Caco-2 (cell line): Measurements from ENCODE around the gene SLC1A2. TPM values are rescaled to one million over a fixed set of nuclear protein-coding genes. Genes with fewer than 3 reads are reported as not detected.

Source experiments
- BruUV-seq: library from RNA; stranded (reverse); fragments of 400-500 nt; replicated peaks from 2 replicates; lab custom pipeline; 2021; lab: Mats Ljungman, UMichigan
- CTCF ChIA-PET: fragments of 300-600 bp; sonication (Branson Sonifier 250); formaldehyde crosslinking; loops from one replicate; lab custom pipeline; 2022; ENCODE audit warnings: antibody characterized with exemption; lab: Charles Lee
- POLR2A ChIA-PET: fragments of 300-600 bp; sonication (Branson Sonifier 250); formaldehyde crosslinking; loops from one replicate; lab custom pipeline; 2022; ENCODE audit warnings: antibody characterized with exemption; lab: Charles Lee
- DNase-seq, 2 experiments: peaks; one replicate each; pipeline versions ENCODE4 v3.0.0 to v3.0.0-alpha.2; 2020 to 2022
- H3K27me3 ChIP-seq: replicated peaks from 2 replicates; pipeline ENCODE4 v1.6.0; 2011; ENCODE audit warnings: low read length; ENCODE audit not compliant: control insufficient read depth, insufficient read depth
- H3K36me3 ChIP-seq: 2 replicates; pipeline ENCODE4 v1.5.1; 2011; ENCODE audit warnings: low read length; ENCODE audit not compliant: control insufficient read depth, insufficient read depth
- H3K4me1 ChIP-seq: fragments of 250-450 bp; sonication (Bioruptor Pico); 2 replicates; pipeline ENCODE4 v1.5.1; 2020; ENCODE audit warnings: mild to moderate bottlenecking
- H3K4me3 ChIP-seq: 2 replicates; pipeline ENCODE4 v1.5.1; 2011; ENCODE audit warnings: low read depth, mild to moderate bottlenecking, control low read depth, low read length
- H3K9me3 ChIP-seq: fragments of 250-450 bp; sonication (Bioruptor Pico); 2 replicates; pipeline ENCODE4 v1.5.1; 2020; ENCODE audit warnings: mild to moderate bottlenecking, moderate library complexity
- H3K27ac Mint-ChIP-seq: one replicate; pipeline ENCODE4 v1.8.0; 2022; ENCODE audit warnings: mixed read lengths; ENCODE audit not compliant: unreplicated experiment
- H3K27me3 Mint-ChIP-seq: one replicate; pipeline ENCODE4 v1.8.0; 2022; ENCODE audit warnings: mixed read lengths; ENCODE audit not compliant: insufficient read depth, unreplicated experiment
- H3K36me3 Mint-ChIP-seq: one replicate; pipeline ENCODE4 v1.8.0; 2022; ENCODE audit warnings: mild to moderate bottlenecking, mixed read lengths; ENCODE audit not compliant: insufficient read depth, unreplicated experiment
- H3K4me1 Mint-ChIP-seq: one replicate; pipeline ENCODE4 v1.8.0; 2022; ENCODE audit warnings: low read depth, mixed read lengths; ENCODE audit not compliant: unreplicated experiment
- H3K4me3 Mint-ChIP-seq: one replicate; pipeline ENCODE4 v1.8.0; 2022; ENCODE audit warnings: mild to moderate bottlenecking, moderate library complexity, mixed read lengths; ENCODE audit not compliant: unreplicated experiment
- H3K9me3 Mint-ChIP-seq: one replicate; pipeline ENCODE4 v1.8.0; 2022; ENCODE audit warnings: mixed read lengths; ENCODE audit not compliant: unreplicated experiment
- CTCF ChIP-seq, 2 experiments: fragments of 200-600 bp in 1 of 2; IDR thresholded peaks; 1 replicate in 1 of 2; 2 replicates in 1 of 2; pipeline versions ENCODE4 v1.5.1 to v1.8.0; 2011 to 2022; ENCODE audit warnings: antibody characterized with exemption in 1 of 2, control low read depth in 1 of 2, inconsistent platforms in 1 of 2, low read depth in 1 of 2, low read length in 1 of 2, mild to moderate bottlenecking in 1 of 2, moderate library complexity in 1 of 2; ENCODE audit not compliant: insufficient read depth in 1 of 2, severe bottlenecking in 1 of 2, unreplicated experiment in 1 of 2
- intact Hi-C: fragments of 100-400 bp; cut with micrococcal nuclease; formaldehyde crosslinking; loops from one replicate; pipeline ENCODE4 v1.10.0; 2022; ENCODE audit not compliant: unreplicated experiment
- total RNA-seq: library from RNA; stranded (reverse); gene quantifications from 2 replicates; pipeline ENCODE4 v1.2.3, GENCODE V29; 2022

The SLC1A2 gene
- total RNA-seq, 1 experiment from 2014 or later, result 2.0 TPM

- Histone ChIP-seq H3K36me3 (no peaks in the 10 kb centered on the region), H3K27me3 (no peaks in the 10 kb centered on the region; the same call in 1 of the 2 replicates), H3K4me1 (peaks cover 34% of the 10 kb centered on the region), H3K9me3 (peaks cover 11% of the 10 kb centered on the region), H3K4me3 (no peak overlapping the region)
- ChIA-PET POLR2A (no interaction called here), CTCF (interaction anchor here (1.1 to 1.4 kb wide), 3 partner anchors 9 to 13 kb away, joined by 3 to 5 read pairs (median 3); no protein-coding TSS in a partner anchor)
- no peaks in the 10 kb centered on the region for H3K27me3 Mint-ChIP-seq
- intact Hi-C loops, result loop anchor here (5.0 kb wide), 1 partner anchor 252 kb away; no protein-coding TSS in a partner anchor
- BruUV-seq, result no TSS peak
- H3K27ac Mint-ChIP-seq, result no peak overlapping the region
- H3K36me3 Mint-ChIP-seq, result no peaks in the 10 kb centered on the region
- H3K4me1 Mint-ChIP-seq, result peaks cover 12% of the 10 kb centered on the region
- TF ChIP-seq CTCF (IDR thresholded peaks at IDR 0.05; ENCODE audit: insufficient read depth in 1 of 2, low read depth in 1 of 2, low read length in 1 of 2, severe bottlenecking in 1 of 2, unreplicated experiment in 1 of 2), result peak; percentile 27 to 46
- H3K9me3 Mint-ChIP-seq, result no peaks in the 10 kb centered on the region
- peak; percentile 57 to 66 for DNase-seq
- no peak overlapping the region for H3K4me3 Mint-ChIP-seq
Observed at GRCh38 chr11:35404388-35404775, 15.0 kb downstream of the SLC1A2 start.

GRCh38 chr11:35403765-35404387, 15.5 kb downstream of the SLC1A2 start:
- H3K27ac Mint-ChIP-seq, result no peak overlapping the region
- peaks cover 12% of the 10 kb centered on the region for H3K4me1 Mint-ChIP-seq
- Histone ChIP-seq H3K36me3 (no peaks in the 10 kb centered on the region), H3K4me1 (peaks cover 34% of the 10 kb centered on the region), H3K4me3 (no peak overlapping the region), H3K9me3 (peaks cover 11% of the 10 kb centered on the region), H3K27me3 (no peaks in the 10 kb centered on the region; the same call in 1 of the 2 replicates)
- H3K36me3 Mint-ChIP-seq, result no peaks in the 10 kb centered on the region
- no peaks in the 10 kb centered on the region for H3K27me3 Mint-ChIP-seq
- TF ChIP-seq CTCF (IDR thresholded peaks at IDR 0.05; ENCODE audit: insufficient read depth in 1 of 2, low read depth in 1 of 2, low read length in 1 of 2, severe bottlenecking in 1 of 2, unreplicated experiment in 1 of 2), result no peak
- BruUV-seq, result no TSS peak
- no peak overlapping the region for H3K4me3 Mint-ChIP-seq
- intact Hi-C loops, result loop anchor here (5.0 kb wide), 1 partner anchor 252 kb away; no protein-coding TSS in a partner anchor
- ChIA-PET POLR2A (no interaction called here), CTCF (interaction anchor here (0.6 to 1.4 kb wide), 4 partner anchors 8 to 179 kb away, joined by 3 to 5 read pairs (median 3); no protein-coding TSS in a partner anchor)
- H3K9me3 Mint-ChIP-seq, result no peaks in the 10 kb centered on the region
- DNase-seq, result no peak

- Mint-ChIP-seq H3K36me3 (no peaks in the 10 kb centered on the region), H3K27me3 (no peaks in the 10 kb centered on the region), H3K4me1 (peaks cover 12% of the 10 kb centered on the region), H3K27ac (no peak overlapping the region), H3K9me3 (no peaks in the 10 kb centered on the region), H3K4me3 (peak overlapping the region; percentile 42)
- H3K27me3 ChIP-seq, result no peaks in the 10 kb centered on the region; the same call in 1 of the 2 replicates
- no peak overlapping the region for H3K4me3 ChIP-seq
- DNase-seq, result peak; percentile 55 to 68
- H3K4me1 ChIP-seq, result peaks cover 34% of the 10 kb centered on the region
- H3K36me3 ChIP-seq, result no peaks in the 10 kb centered on the region
- ChIA-PET CTCF (interaction anchor here (0.6 to 1.4 kb wide), 3 partner anchors 10 to 180 kb away, joined by 3 read pairs; no protein-coding TSS in a partner anchor), POLR2A (no interaction called here)
- no TSS peak for BruUV-seq
- intact Hi-C loops, result loop anchor here (5.0 kb wide), 1 partner anchor 251 kb away; no protein-coding TSS in a partner anchor
- peaks cover 11% of the 10 kb centered on the region for H3K9me3 ChIP-seq
- no peak for TF ChIP-seq CTCF (IDR thresholded peaks at IDR 0.05; ENCODE audit: insufficient read depth in 1 of 2, low read depth in 1 of 2, low read length in 1 of 2, severe bottlenecking in 1 of 2, unreplicated experiment in 1 of 2)
Observed at GRCh38 chr11:35402751-35403660, 16.4 kb downstream of the SLC1A2 start.
